H1 (cell line): Measurements from ENCODE around the gene BAZ2B.

ENCODE experiments used
- NRF1 ChIP-seq: IDR thresholded peaks from 2 replicates; pipeline ENCODE4 v1.6.1; 2011; ENCODE audit warnings: mild to moderate bottlenecking, low read depth, low read length, improper control_type of control experiment
- TF ChIP-seq, protein P1 (sequence below), 3 experiments: IDR thresholded peaks; 1 replicate in 2 of 3; 2 replicates in 1 of 3; pipeline versions ENCODE4 v1.5.1 to v1.6.1; 2011; ENCODE audit warnings: low read length in 3 of 3, mild to moderate bottlenecking in 3 of 3, inconsistent platforms in 2 of 3, low read depth in 1 of 3, moderate library complexity in 1 of 3; ENCODE audit not compliant: insufficient read depth in 1 of 3; ENCODE audit errors: control extremely low read depth in 1 of 3

- TF ChIP-seq, protein P1, sequence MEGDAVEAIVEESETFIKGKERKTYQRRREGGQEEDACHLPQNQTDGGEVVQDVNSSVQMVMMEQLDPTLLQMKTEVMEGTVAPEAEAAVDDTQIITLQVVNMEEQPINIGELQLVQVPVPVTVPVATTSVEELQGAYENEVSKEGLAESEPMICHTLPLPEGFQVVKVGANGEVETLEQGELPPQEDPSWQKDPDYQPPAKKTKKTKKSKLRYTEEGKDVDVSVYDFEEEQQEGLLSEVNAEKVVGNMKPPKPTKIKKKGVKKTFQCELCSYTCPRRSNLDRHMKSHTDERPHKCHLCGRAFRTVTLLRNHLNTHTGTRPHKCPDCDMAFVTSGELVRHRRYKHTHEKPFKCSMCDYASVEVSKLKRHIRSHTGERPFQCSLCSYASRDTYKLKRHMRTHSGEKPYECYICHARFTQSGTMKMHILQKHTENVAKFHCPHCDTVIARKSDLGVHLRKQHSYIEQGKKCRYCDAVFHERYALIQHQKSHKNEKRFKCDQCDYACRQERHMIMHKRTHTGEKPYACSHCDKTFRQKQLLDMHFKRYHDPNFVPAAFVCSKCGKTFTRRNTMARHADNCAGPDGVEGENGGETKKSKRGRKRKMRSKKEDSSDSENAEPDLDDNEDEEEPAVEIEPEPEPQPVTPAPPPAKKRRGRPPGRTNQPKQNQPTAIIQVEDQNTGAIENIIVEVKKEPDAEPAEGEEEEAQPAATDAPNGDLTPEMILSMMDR (IDR thresholded peaks at IDR 0.05; ENCODE audit: control extremely low read depth in 1 of 3, insufficient read depth in 1 of 3, low read depth in 1 of 3, low read length in 3 of 3), result no peak
- no peak for TF ChIP-seq NRF1
These were observed 30.3 kb downstream of the BAZ2B start for GRCh38 chr2:159586034-159586433.
